ENCODE measurements around the gene RIF1. TPM values are rescaled to one million over a fixed set of nuclear protein-coding genes. Genes with fewer than 3 reads are reported as not detected.

Gene RIF1
- total RNA-seq, 1 donor from 2014 or later = 28.6 TPM

- no peak overlapping the region for H3K4me3 ChIP-seq (ENCODE audit: low read depth, low read length)
- DNase-seq (ENCODE audit: low read depth) = no peak
- TF ChIP-seq, protein P1, sequence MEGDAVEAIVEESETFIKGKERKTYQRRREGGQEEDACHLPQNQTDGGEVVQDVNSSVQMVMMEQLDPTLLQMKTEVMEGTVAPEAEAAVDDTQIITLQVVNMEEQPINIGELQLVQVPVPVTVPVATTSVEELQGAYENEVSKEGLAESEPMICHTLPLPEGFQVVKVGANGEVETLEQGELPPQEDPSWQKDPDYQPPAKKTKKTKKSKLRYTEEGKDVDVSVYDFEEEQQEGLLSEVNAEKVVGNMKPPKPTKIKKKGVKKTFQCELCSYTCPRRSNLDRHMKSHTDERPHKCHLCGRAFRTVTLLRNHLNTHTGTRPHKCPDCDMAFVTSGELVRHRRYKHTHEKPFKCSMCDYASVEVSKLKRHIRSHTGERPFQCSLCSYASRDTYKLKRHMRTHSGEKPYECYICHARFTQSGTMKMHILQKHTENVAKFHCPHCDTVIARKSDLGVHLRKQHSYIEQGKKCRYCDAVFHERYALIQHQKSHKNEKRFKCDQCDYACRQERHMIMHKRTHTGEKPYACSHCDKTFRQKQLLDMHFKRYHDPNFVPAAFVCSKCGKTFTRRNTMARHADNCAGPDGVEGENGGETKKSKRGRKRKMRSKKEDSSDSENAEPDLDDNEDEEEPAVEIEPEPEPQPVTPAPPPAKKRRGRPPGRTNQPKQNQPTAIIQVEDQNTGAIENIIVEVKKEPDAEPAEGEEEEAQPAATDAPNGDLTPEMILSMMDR (conservative IDR thresholded peaks at IDR 0.05; ENCODE audit: low read depth, low read length) = no peak
Observed at GRCh38 chr2:151522556-151522955, 112.9 kb downstream of the RIF1 start.

DNA sequence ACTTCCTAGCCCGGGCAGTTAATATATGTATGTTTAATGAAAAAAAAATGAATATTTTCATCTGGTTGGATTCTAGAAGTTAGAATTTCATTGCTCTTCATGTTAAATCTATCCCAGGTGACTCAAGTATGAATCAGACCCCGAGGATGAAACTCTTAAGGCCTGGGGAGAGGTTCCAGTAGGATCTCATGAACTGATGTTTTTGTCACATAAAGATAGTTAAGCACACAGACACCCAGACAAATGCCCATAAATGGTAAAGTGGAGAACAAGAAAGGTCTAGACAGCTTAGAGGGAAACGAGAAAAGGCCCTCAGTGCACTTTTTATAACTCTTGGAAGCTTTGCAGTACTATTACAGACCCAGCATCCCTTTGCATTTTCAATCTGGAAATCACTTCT, 114.1 kb downstream of the RIF1 start:
- no peak overlapping the region for H3K4me3 ChIP-seq (ENCODE audit: low read depth, low read length)
- TF ChIP-seq, protein P1 (conservative IDR thresholded peaks at IDR 0.05; ENCODE audit: low read depth, low read length) = no peak
- no peak for DNase-seq (ENCODE audit: low read depth)

GRCh38 chr2:151525821-151526373, 116.2 kb downstream of the RIF1 start:
- peak; percentile 52 for DNase-seq (ENCODE audit: low read depth)
- TF ChIP-seq, protein P1 (conservative IDR thresholded peaks at IDR 0.05; ENCODE audit: low read depth, low read length) = no peak
- H3K4me3 ChIP-seq (ENCODE audit: low read depth, low read length) = no peak overlapping the region

DNA sequence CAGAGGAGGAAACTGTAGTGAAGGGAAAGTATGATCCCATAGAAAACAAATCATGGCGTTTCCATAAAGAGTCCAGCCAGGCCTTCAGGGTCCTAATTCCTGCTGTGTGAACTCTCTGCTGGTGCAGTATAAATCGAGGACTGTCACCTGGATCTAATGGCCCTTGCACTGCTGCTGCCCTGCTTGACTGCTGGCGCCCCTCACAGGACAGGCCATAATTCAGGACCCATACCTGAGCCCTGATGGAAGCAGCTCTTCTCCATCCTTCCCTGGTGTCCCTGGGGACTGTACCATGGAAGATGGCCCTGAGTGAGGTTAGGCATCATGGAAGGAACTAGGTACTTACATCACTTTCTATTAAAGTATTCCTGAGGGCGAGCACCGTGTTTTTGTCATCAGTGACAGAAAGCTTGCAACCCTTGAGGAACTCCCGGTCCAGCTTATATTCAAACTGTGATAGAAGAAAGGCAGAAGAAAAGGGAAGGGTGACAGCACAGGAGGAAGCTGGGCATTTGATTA, 116.9 kb downstream of the RIF1 start:
- no peak for DNase-seq (ENCODE audit: low read depth)
- no peak overlapping the region for H3K4me3 ChIP-seq (ENCODE audit: low read depth, low read length)
- TF ChIP-seq, protein P1 (conservative IDR thresholded peaks at IDR 0.05; ENCODE audit: low read depth, low read length) = no peak

Other genes with a start within 250 kb of the RIF1 start
- 0.87 and 0.98 TPM in 2 replicates for gene RBM43, start 148.0 kb upstream of the RIF1 start, total RNA-seq
- gene NMI, start 120.2 kb upstream of the RIF1 start, total RNA-seq = 16.2 and 26.8 TPM in 2 replicates
- gene TNFAIP6, start 52.3 kb upstream of the RIF1 start, total RNA-seq = 3.1 TPM in 1 of 2 replicates, not detected in the other